HG02763 (cell line): ENCODE results near the gene NEMP2.

Experiments used
- ATAC-seq: cut with Tn5 transposase; IDR thresholded peaks from one replicate; pipeline ENCODE4 v1.9.1; 2021; ENCODE audit warnings: mild to moderate bottlenecking, moderate library complexity; ENCODE audit not compliant: unreplicated experiment

NEMP2 gene

DNA sequence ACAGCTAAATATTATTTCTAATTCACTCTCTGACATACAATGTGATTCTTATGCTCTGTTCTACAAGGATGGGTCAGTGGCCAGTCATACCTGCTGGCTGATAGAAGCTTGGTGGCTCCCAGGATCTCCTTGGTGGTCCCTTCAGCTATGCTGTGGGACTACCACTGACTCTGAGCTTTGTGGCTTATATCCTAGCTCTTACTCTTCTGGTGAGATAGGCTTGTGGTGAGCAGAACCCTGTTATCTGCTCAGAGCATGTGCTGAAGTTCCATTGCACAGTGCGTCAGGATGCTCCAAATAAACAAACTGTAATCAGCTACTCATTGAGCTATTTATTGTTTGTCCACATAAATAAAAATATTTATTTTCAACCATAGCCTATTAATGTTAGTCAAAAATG, 74.6 kb downstream of the NEMP2 start:
- ATAC-seq: no peak

- no peak for ATAC-seq
Measured at GRCh38 chr2:190458352-190459107, 76.0 kb downstream of the NEMP2 start.

GRCh38 chr2:190457256-190457655, 77.3 kb downstream of the NEMP2 start:
- ATAC-seq: no peak

GRCh38 chr2:190456833-190457232, 77.7 kb downstream of the NEMP2 start:
- ATAC-seq: no peak

DNA sequence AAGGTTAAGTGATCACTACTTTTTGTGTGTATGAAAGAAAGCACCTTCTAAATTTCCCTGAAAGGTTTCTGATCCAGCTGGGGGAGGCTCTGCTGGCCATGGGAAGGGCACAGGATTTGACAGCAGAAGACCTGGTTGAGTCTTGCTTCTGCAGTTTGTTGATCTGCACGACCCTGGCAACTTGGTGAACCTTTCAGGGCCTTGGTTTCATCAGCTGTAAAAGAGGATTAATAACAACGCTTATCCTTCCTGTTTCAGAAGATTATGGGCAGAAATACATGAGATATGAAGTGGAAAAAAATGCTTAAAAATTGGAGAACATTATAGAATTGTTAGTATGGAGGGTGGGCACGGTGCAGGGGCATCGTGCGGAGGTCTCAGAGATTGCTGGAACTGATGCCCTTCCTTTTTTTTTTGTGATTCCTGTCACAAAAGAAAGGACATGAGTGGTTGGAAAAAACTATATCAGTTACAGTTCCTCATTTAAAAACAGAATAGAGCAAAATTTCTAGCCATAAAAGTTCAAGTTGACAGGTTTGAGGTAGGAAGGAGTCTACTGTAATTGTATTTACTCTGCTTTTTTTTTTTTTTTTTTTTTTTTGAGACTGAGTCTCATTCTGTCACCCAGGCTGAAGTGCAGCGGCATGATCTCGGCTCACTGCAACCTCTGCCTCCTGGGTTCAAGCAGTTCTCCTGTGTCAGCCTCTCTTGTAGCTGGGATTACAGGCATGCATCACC, 79.0 kb downstream of the NEMP2 start:
- no peak for ATAC-seq

DNA sequence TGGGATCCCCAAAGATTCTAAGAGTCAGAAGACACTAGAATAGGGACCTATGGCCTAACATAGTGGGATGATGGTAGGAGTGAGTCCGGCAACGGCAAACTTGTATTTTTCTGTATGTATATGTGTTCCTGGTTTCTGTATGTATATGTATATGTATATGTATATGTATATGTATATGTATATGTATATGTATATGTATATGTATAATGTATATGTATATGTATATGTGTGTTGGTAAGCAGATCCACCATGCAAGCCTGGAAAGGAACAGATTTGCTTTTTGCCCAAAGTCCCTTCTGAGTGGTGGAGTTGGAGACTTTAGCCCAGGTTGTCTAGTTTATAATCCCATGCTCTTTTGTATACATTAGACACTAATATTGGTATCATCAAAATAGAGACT, 79.7 kb downstream of the NEMP2 start:
- ATAC-seq: no peak
